LNCAP (cell line): ENCODE results near the gene EIPR1.

ENCODE experiments used
- CTCF ChIP-seq: fragments of 450-650 bp; IDR thresholded peaks from 2 replicates; pipeline ENCODE4 v1.5.1; 2017; ENCODE audit warnings: mild to moderate bottlenecking

EIPR1 gene

GRCh38 chr2:3170792-3171455 is 206.7 kb downstream of the EIPR1 start:
- TF ChIP-seq CTCF = no peak

GRCh38 chr2:3169106-3169870 is 208.3 kb downstream of the EIPR1 start:
- TF ChIP-seq CTCF = no peak

GRCh38 chr2:3168230-3168891 is 209.3 kb downstream of the EIPR1 start:
- TF ChIP-seq CTCF = no peak

GRCh38 chr2:3163401-3163800 is 214.2 kb downstream of the EIPR1 start:
- no peak for TF ChIP-seq CTCF

GRCh38 chr2:3162442-3163077 is 215.1 kb downstream of the EIPR1 start:
- no peak for TF ChIP-seq CTCF

- no peak for TF ChIP-seq CTCF
Measured at GRCh38 chr2:3160751-3161330, 216.8 kb downstream of the EIPR1 start.
